Hematopoietic multipotent progenitor cell treated with erythropoietin and hydrocortisone succinate and interleukin-3 and kit ligand, for 15 days (in vitro differentiated cells): Measurements from ENCODE around the gene LIN37.
"Not testable (repeated sequence)": the region's sequence is repeated elsewhere in the genome, so short reads cannot be mapped to it uniquely, and the experiment has no call there.

ENCODE experiments used
- DNase-seq: peaks from one replicate; pipeline ENCODE4 v3.0.0-alpha.2; 2015; ENCODE audit warnings: low spot score

The LIN37 gene

DNA sequence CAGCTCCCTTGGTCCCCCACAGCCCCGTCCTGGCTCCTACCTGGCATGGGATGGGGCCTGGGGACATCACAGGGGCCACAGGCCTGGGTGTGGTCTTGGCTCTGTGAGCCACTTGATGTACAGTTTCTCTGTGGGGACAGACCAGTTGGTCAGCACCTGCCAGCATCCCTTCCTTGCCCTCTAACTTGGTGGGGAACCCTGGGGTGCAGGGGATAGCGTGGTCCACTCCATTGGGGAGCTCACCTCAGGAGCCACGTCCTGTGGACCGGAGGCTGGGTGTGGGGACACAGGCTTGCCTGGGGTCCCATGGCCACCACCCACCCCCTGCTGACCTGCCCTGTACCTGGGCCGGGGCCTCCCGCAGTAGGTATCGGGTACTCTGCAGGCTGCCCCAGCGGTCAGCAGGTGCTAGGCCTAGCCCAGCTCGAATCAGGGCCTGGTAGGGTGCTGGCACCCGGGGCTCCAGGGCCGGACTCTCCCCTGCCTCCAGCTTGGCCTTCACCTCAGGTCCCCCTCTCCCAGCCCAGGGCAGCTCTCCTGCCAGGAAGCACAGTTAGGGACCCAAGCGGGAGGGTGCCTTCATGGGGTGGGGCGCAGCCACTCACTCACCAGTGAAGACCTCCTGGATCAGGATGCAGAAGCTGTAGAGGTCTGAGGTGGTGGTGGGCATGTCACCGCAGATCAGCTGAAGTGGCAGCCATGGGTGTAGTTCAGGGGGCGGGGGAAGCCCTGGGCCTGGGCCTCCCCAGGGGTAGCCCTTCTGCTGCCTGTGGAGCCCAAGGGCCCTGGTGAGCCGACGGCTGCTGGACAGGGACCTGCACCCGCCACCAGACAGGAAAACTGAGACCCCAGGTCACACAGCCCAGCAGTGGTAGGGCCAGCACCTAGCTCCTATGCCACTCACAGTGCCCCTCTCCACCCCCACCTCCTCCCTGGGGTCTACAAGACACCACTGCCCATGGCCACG, 41.9 kb downstream of the LIN37 start:
- no peak for DNase-seq

GRCh38 chr19:35790981-35791813, 42.8 kb downstream of the LIN37 start:
- no peak for DNase-seq

DNA sequence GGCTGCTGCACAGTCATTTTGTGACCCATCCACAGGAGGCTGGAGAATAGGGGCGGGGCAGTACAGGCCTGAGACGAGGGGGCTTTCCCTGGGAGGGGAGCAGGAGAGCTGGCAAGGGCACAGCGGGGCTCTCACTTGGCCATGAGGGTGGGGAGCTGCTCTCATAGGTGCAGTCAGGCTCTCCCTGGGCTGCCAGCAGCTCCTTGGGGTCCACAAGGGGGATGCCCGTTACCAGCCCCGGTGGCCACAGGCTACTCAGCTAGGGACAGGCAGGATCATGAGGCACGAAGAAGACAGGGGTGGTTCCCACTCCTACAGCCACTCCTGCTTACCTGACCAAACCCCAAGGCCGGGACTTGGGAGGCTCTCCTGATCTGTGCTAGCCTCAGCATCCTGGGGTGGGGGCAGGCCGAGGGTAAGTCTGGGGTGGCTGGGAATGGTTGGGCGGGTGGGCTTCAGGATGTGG, 43.5 kb downstream of the LIN37 start:
- DNase-seq: no peak

DNA sequence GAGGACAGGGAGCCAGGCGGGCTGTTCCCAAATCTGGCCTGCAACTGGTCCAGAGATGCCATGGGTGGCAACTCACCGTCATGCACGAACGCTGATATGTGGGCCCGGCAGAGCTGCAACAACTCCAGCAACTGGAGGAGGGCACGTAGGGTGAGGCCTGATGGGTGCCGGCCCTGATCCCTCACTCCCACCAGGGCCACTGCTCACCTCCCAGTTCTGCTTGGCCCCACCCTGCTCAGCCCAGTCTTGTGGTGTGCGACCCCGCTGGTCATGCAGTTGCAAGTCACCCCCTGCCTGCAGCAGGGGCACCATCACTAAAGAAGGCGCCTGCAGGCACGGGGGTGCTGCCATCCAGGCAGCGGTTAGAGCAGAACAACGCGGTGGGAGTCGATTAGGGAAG, 43.9 kb downstream of the LIN37 start:
- DNase-seq: no peak

- no peak for DNase-seq
These were observed 44.5 kb downstream of the LIN37 start for GRCh38 chr19:35792888-35793287.

DNA sequence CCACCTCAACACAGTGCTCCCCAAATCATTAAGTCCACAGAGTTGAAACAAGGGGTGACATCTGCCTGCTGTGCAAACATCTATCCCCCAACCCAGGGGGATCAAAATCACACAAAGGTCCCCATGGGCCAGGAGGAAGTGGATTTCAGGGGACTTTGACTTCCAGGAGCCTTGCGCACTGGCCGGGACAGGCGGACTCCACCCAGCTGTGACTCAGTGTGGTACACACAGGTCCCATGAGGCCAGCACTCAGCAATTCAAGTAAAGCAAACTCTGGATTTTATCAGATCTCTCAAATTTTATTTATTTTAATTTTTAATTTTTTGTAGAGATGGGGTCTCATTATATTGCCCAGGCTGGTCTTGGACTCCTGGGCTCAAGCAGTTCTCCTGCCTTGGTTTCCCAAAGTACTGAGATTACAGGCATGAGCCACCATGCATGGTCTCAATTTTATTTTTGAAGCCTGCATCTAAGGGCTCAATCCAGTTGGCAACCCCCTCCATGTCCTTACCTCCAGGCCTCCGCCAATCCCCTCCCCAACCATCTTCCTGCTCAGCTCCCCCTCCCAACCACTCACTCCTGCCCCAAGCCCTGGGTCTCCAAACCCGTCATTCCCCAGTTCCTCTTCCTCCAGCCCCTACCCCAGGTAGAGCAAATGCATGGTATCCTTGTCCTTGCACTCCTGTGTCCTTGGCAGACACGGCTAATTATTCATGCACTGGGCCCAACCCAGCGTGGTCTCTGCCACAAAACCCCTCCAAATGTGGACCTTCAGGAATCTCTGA, 45.2 kb downstream of the LIN37 start:
- DNase-seq: no peak

DNA sequence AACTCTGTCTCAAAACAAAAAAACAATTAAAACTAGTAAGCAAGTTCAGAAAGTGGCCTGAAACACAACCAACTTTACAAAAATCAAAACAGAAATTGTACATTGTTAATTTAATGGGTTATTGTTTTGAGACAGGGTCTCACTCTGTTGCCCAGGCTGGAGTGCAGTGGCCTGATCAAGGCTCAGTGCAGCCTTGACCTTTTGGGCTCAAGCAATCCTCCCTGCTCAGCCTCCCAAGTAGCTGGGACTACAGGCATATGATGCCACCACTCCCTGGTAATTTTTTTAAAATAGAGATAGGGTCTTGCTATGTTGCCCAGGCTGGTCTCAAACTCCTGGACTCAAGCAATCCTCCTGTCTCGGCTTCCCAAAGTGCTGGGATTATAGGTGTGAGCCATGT, 47.2 kb downstream of the LIN37 start:
- not testable (repeated sequence) for DNase-seq

DNA sequence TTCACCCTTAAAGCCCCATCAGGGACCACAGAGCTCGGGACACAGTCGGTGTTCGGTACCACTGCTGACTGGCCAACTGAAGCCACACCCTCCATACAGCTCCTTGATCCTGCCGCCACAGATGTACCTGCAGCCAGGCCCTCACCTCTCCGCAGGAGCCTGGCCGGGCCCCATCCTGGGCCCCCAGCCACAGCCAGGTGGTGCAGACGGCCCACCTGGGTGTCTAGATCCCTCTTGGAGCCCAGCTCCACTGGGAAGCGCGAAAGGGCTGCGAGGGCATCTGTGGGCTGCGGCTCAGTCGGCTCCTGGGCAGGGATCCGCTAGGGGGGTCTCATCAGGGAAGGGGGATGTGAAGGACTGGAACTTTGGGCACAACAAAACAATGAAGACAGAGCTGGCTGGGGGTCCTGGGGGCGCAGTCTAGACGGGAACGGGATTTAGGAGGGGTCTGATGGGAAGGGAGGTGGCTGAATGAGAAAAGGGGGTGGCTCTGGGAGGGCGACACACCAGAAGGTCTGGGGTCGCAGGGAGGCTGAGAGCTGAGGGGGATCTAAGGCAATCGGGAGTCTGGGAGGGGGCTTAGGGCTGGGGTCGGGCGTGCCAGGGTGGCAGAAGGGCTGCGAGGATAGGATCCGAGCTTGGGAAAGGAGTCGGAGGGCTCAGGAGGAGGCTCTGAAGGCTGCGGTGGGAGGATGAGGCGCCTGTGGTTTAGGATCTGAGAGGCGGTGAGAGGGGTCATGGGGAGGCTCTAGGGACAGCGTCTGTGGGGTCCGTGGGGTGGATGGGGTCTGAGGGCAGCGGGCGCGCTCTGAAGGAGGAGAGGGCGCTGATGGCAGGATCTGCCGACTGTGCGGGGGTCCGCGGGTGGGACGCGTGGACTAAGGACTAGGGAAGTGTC, 48.5 kb downstream of the LIN37 start:
- DNase-seq: no peak

DNA sequence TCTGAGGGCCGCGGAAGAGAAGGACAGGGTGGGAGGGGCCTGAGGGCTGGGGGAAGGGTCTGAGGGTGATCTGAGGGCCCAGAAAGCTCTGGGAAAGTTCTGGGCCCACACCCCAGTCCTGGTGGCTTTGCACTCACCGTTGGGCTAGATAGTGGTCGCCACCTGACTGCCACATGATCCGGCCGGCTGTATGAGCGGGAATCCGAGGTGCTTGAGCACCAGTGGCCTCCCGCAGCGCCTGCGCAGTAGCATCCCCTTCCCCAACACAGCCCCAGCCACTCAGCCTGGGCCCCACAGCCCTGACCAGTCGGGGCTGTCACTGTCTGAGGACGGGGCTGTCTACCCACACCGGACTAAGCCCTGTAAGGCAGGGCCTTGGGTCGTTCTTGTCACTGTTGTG, 49.3 kb downstream of the LIN37 start:
- no peak for DNase-seq

GRCh38 chr19:35801828-35802227, 53.5 kb downstream of the LIN37 start:
- no peak for DNase-seq
